HEK293 (cell line): ENCODE data around the gene PASK.

Experiments used
- OVOL3 ChIP-seq: fragments of 450-650 bp; formaldehyde crosslinking; IDR thresholded peaks from 2 replicates; pipeline ENCODE4 v1.5.1; 2016; ENCODE audit warnings: missing biosample characterization, missing genetic modification characterization
- TCF7L2 ChIP-seq: IDR thresholded peaks from 2 replicates; pipeline ENCODE4 v1.6.1; 2011; ENCODE audit warnings: low read depth, mild to moderate bottlenecking, inconsistent platforms, low read length, moderate library complexity, borderline replicate concordance
- ZNF2 ChIP-seq: fragments of 450-650 bp; formaldehyde crosslinking; IDR thresholded peaks from 2 replicates; pipeline ENCODE4 v1.5.1; 2016; ENCODE audit warnings: missing biosample characterization, missing genetic modification characterization
- ZNF639 ChIP-seq: fragments of 450-650 bp; formaldehyde crosslinking; IDR thresholded peaks from 2 replicates; pipeline ENCODE4 v1.5.1; 2016; ENCODE audit warnings: missing biosample characterization, missing genetic modification characterization
- ZNF707 ChIP-seq: fragments of 450-650 bp; formaldehyde crosslinking; IDR thresholded peaks from 2 replicates; pipeline ENCODE4 v1.5.1; 2016; ENCODE audit warnings: missing biosample characterization, missing genetic modification characterization
- TF ChIP-seq, protein P1 (sequence below): fragments of 450-650 bp; formaldehyde crosslinking; IDR thresholded peaks from 2 replicates; pipeline ENCODE4 v1.5.1; 2016; ENCODE audit warnings: missing biosample characterization, missing genetic modification characterization

DNA sequence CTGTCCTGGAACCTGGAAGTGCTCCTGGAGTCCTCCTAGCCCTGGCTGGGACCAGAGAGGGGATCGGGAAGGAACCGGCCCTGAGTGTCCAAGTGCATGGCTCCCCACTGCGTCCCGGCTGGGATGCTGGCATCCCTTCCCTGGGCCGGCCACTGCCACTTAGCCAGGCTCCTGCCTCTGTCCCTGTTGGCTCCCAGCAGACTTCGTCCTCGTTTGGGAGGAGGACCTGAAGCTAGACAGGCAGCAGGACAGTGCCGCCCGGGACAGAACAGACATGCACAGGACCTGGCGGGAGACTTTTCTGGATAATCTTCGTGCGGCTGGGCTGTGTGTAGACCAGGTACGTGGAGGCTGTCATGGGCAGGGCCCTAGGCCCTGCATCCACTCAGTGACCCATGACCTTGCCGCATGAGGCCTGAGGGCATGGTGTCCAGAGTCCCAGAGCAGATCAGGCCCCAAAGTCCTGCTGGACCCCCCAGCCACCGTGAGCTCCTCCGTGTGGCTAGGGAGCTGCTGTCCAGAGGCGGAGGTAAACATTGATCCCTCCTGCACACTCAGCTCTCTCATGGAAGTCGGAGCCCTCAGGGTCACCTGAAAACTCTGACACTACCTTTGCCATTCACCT lies 46.3 kb upstream of the PASK start:
- TF ChIP-seq TCF7L2 (no peak), ZNF707 (tag by site-specific recombination) (no peak), ZNF2 (tag by site-specific recombination) (no peak), OVOL3 (tag by site-specific recombination) (no peak), ZNF639 (tag by site-specific recombination) (no peak)
- TF ChIP-seq, protein P1, sequence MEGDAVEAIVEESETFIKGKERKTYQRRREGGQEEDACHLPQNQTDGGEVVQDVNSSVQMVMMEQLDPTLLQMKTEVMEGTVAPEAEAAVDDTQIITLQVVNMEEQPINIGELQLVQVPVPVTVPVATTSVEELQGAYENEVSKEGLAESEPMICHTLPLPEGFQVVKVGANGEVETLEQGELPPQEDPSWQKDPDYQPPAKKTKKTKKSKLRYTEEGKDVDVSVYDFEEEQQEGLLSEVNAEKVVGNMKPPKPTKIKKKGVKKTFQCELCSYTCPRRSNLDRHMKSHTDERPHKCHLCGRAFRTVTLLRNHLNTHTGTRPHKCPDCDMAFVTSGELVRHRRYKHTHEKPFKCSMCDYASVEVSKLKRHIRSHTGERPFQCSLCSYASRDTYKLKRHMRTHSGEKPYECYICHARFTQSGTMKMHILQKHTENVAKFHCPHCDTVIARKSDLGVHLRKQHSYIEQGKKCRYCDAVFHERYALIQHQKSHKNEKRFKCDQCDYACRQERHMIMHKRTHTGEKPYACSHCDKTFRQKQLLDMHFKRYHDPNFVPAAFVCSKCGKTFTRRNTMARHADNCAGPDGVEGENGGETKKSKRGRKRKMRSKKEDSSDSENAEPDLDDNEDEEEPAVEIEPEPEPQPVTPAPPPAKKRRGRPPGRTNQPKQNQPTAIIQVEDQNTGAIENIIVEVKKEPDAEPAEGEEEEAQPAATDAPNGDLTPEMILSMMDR (tag by site-specific recombination): no peak
